Gastroesophageal sphincter (tissue), 3 donors: Measurements from ENCODE around the gene TMSB4X.

ENCODE experiments used
- EP300 ChIP-seq: sonication (generic); formaldehyde crosslinking; IDR thresholded peaks from one replicate; pipeline ENCODE4 v1.6.1; 2017; ENCODE audit warnings: antibody characterized with exemption, mild to moderate bottlenecking
- POLR2A ChIP-seq, 2 donors: fragments of 450-650 bp; IDR thresholded peaks; one replicate each; pipeline ENCODE4 v1.6.1; 2017; ENCODE audit warnings: antibody characterized with exemption in 2 of 2, mild to moderate bottlenecking in 2 of 2, moderate library complexity in 1 of 2
- POLR2AphosphoS5 ChIP-seq: sonication (generic); formaldehyde crosslinking; IDR thresholded peaks from one replicate; pipeline ENCODE4 v1.6.1; 2017; ENCODE audit warnings: antibody characterized with exemption
- TF ChIP-seq, protein P1 (sequence below), 4 experiments: fragments of 200-600 bp in 2 of 4; fragments of 450-650 bp in 2 of 4; sonication (generic) in 1 of 4; IDR thresholded peaks; one replicate each; pipeline ENCODE4 v1.5.1; 2017 to 2019; ENCODE audit warnings: antibody characterized with exemption in 4 of 4, mild to moderate bottlenecking in 2 of 4, moderate library complexity in 2 of 4

DNA sequence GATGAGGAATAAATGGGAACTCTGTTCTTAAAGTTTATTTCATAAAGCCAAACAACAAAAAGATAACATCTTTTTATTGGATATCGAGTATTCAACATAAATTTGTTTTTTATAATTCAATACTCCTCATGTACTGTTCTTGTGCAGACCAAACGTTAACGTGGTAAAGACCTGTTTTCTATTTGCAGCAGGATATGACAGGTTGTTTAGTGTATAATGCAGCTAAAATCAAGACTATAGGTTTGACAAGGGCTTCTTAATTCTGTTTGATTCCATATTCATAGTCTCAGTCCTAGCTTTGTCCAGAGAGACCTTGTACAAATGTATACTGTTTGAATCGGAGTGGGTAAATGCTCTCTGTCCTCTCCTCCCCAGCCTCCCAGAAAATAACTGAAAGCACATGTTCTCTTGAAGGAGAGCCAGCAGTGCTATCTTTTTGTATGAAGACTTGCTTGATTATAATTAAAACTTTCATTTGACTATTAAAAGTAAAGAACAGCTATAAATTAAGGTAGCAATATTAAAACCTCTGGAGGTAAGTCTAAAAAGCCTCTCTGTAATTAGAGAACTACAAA, 17.7 kb downstream of the TMSB4X start:
- TF ChIP-seq POLR2A (IDR thresholded peaks at IDR 0.05): no peak
- TF ChIP-seq, protein P1, sequence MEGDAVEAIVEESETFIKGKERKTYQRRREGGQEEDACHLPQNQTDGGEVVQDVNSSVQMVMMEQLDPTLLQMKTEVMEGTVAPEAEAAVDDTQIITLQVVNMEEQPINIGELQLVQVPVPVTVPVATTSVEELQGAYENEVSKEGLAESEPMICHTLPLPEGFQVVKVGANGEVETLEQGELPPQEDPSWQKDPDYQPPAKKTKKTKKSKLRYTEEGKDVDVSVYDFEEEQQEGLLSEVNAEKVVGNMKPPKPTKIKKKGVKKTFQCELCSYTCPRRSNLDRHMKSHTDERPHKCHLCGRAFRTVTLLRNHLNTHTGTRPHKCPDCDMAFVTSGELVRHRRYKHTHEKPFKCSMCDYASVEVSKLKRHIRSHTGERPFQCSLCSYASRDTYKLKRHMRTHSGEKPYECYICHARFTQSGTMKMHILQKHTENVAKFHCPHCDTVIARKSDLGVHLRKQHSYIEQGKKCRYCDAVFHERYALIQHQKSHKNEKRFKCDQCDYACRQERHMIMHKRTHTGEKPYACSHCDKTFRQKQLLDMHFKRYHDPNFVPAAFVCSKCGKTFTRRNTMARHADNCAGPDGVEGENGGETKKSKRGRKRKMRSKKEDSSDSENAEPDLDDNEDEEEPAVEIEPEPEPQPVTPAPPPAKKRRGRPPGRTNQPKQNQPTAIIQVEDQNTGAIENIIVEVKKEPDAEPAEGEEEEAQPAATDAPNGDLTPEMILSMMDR (IDR thresholded peaks at IDR 0.05): no peak
- no peak for TF ChIP-seq EP300
- TF ChIP-seq POLR2AphosphoS5: no peak
